NCI-H510A treated with DMSO at 0.1 percent for 48 hours (cell line): ENCODE results near the gene AP2S1.
"Not testable (repeated sequence)": the region's sequence is repeated elsewhere in the genome, so short reads cannot be mapped to it uniquely, and the experiment has no call there.

Source experiments
- DNase-seq: peaks from one replicate; lab custom pipeline; 2025; lab: John Stamatoyannopoulos, UW

The AP2S1 gene

GRCh38 chr19:46867170-46867569, 16.5 kb upstream of the AP2S1 start:
- DNase-seq: no peak

GRCh38 chr19:46866407-46867136, 15.9 kb upstream of the AP2S1 start:
- DNase-seq: peak; percentile 79

- DNase-seq: peak; percentile 37
Observed at GRCh38 chr19:46863818-46864629, 13.4 kb upstream of the AP2S1 start.

GRCh38 chr19:46862974-46863632, 12.5 kb upstream of the AP2S1 start:
- DNase-seq: no peak

- no peak for DNase-seq
Observed at GRCh38 chr19:46862503-46862834, 11.8 kb upstream of the AP2S1 start.

GRCh38 chr19:46861691-46862502, 11.3 kb upstream of the AP2S1 start:
- peak; percentile 32 for DNase-seq

GRCh38 chr19:46860846-46861690, 10.4 kb upstream of the AP2S1 start, which contains the start of gene ARHGAP35:
ARHGAP35 (plus strand) TSS chr19:46860997; CDS start chr19:46918676, 57,679 bp downstream.
- no peak for DNase-seq

- DNase-seq: peak; percentile 97
Observed at GRCh38 chr19:46860125-46860845, 9.6 kb upstream of the AP2S1 start.

GRCh38 chr19:46859637-46860124, 9.0 kb upstream of the AP2S1 start:
- peak; percentile 87 for DNase-seq

GRCh38 chr19:46856062-46857022, 5.7 kb upstream of the AP2S1 start:
- DNase-seq: peak; percentile 96

- DNase-seq: not testable (repeated sequence)
Observed at GRCh38 chr19:46854698-46855097, 4.1 kb upstream of the AP2S1 start.

GRCh38 chr19:46852830-46853229, 2.2 kb upstream of the AP2S1 start:
- DNase-seq: no peak

GRCh38 chr19:46849610-46850009, 1.0 kb downstream of the AP2S1 start:
- no peak for DNase-seq

- DNase-seq: no peak
Observed at GRCh38 chr19:46848389-46848788, 2.3 kb downstream of the AP2S1 start.

GRCh38 chr19:46847528-46847927, 3.1 kb downstream of the AP2S1 start:
- DNase-seq: no peak

- no peak for DNase-seq
Observed at GRCh38 chr19:46845959-46846459, 4.6 kb downstream of the AP2S1 start.

- DNase-seq: no peak
Observed at GRCh38 chr19:46844067-46844489, 6.6 kb downstream of the AP2S1 start.

GRCh38 chr19:46842791-46843190, 7.9 kb downstream of the AP2S1 start:
- no peak for DNase-seq
